ENCODE data around the gene DHRS4.
"Not testable (repeated sequence)": the region's sequence is repeated elsewhere in the genome, so short reads cannot be mapped to it uniquely, and the experiment has no call there.

GRCh38 chr14:23981951-23982813 lies 28.6 kb downstream of the DHRS4 start:
- not testable (repeated sequence) for TF ChIP-seq GATA2 (CRISPR knock-in tag; IDR thresholded peaks at IDR 0.05); GTF2F1 (IDR thresholded peaks at IDR 0.05; ENCODE audit: low read depth, low read length); SOX6 (IDR thresholded peaks at IDR 0.05); GABPB2 (CRISPR knock-in tag; conservative IDR thresholded peaks at IDR 0.05); HMG20A (CRISPR knock-in tag; conservative IDR thresholded peaks at IDR 0.05); CREB1 (IDR thresholded peaks at IDR 0.05); CREB1 (CRISPR knock-in tag; IDR thresholded peaks at IDR 0.05); ZNF696 (CRISPR knock-in tag; conservative IDR thresholded peaks at IDR 0.05)
